Kidney glomerular epithelial cell (primary cell): ENCODE results near the gene MTHFD2L.
"Not testable (repeated sequence)": the region's sequence is repeated elsewhere in the genome, so short reads cannot be mapped to it uniquely, and the experiment has no call there.

ENCODE experiments used
- DNase-seq: peaks from one replicate; lab custom pipeline; 2025; lab: John Stamatoyannopoulos, UW

Gene MTHFD2L

GRCh38 chr4:74189331-74190043, 31.6 kb downstream of the MTHFD2L start:
- peak; percentile 56 for DNase-seq

- no peak for DNase-seq
Observed at GRCh38 chr4:74190332-74190731, 32.4 kb downstream of the MTHFD2L start.

GRCh38 chr4:74190919-74191397, 33.0 kb downstream of the MTHFD2L start:
- no peak for DNase-seq

- DNase-seq = no peak
Observed at GRCh38 chr4:74197080-74197479, 39.2 kb downstream of the MTHFD2L start.

GRCh38 chr4:74202062-74202586, 44.2 kb downstream of the MTHFD2L start:
- DNase-seq = peak; percentile 27

- no peak for DNase-seq
Observed at GRCh38 chr4:74203467-74203866, 45.5 kb downstream of the MTHFD2L start.

- no peak for DNase-seq
Observed at GRCh38 chr4:74205046-74205445, 47.1 kb downstream of the MTHFD2L start.

- no peak for DNase-seq
Observed at GRCh38 chr4:74205559-74205958, 47.6 kb downstream of the MTHFD2L start.

- DNase-seq = peak; percentile 78
Observed at GRCh38 chr4:74206088-74206825, 48.3 kb downstream of the MTHFD2L start.

- not testable (repeated sequence) for DNase-seq
Observed at GRCh38 chr4:74214457-74215159, 56.7 kb downstream of the MTHFD2L start.

- DNase-seq = not testable (repeated sequence)
Observed at GRCh38 chr4:74215236-74215635, 57.3 kb downstream of the MTHFD2L start.

GRCh38 chr4:74217365-74217764, 59.4 kb downstream of the MTHFD2L start:
- no peak for DNase-seq

GRCh38 chr4:74218201-74218600, 60.3 kb downstream of the MTHFD2L start:
- no peak for DNase-seq

GRCh38 chr4:74219240-74219639, 61.3 kb downstream of the MTHFD2L start:
- DNase-seq = no peak

GRCh38 chr4:74223098-74223497, 65.2 kb downstream of the MTHFD2L start:
- no peak for DNase-seq

- DNase-seq = no peak
Observed at GRCh38 chr4:74223801-74224200, 65.9 kb downstream of the MTHFD2L start.

GRCh38 chr4:74228691-74229640, 71.0 kb downstream of the MTHFD2L start:
- DNase-seq = peak; percentile 48

GRCh38 chr4:74230902-74231499, 73.1 kb downstream of the MTHFD2L start:
- DNase-seq = no peak

- no peak for DNase-seq
Observed at GRCh38 chr4:74235135-74235534, 77.2 kb downstream of the MTHFD2L start.

- DNase-seq = no peak
Observed at GRCh38 chr4:74237425-74237966, 79.6 kb downstream of the MTHFD2L start.

GRCh38 chr4:74244049-74244448, 86.1 kb downstream of the MTHFD2L start:
- DNase-seq = no peak
